Measurements from ENCODE around the gene GPR75. TPM values are rescaled to one million over a fixed set of nuclear protein-coding genes. Genes with fewer than 3 reads are reported as not detected.

The GPR75 gene
- total RNA-seq, 1 experiment from 2014 or later, result 4.8 TPM

- no peak overlapping the region for H3K4me3 ChIP-seq (ENCODE audit: low read depth, low read length, poor library complexity, severe bottlenecking)
- H3K9me3 ChIP-seq (ENCODE audit: low read depth, low read length, poor library complexity, severe bottlenecking), result no peaks in the 10 kb centered on the region
- H3K27me3 ChIP-seq (replicated peaks; ENCODE audit: insufficient read depth, low read depth, low read length, poor library complexity), result no peaks in the 10 kb centered on the region
- TF ChIP-seq CTCF (conservative IDR thresholded peaks at IDR 0.05; ENCODE audit: low read depth, low read length) (no peak), EZH2 (IDR thresholded peaks at IDR 0.05; ENCODE audit: borderline replicate concordance, low read depth, low read length, poor library complexity, severe bottlenecking) (no peak)
- ChIA-PET CTCF (no interaction called here), POLR2A (ENCODE audit: low non-redundant PET) (no interaction called here)
- no peaks in the 10 kb centered on the region for H3K4me1 ChIP-seq (ENCODE audit: insufficient read depth, low read length, poor library complexity, severe bottlenecking)
- no peaks in the 10 kb centered on the region for H3K36me3 ChIP-seq (ENCODE audit: insufficient read depth, low read length, poor library complexity, severe bottlenecking)
- BruUV-seq (replicated peaks), result no TSS peak
- H3K27ac ChIP-seq (ENCODE audit: low read depth, low read length, poor library complexity, severe bottlenecking), result no peak overlapping the region
- DNase-seq (ENCODE audit: low spot score), result no peak
- intact Hi-C loops (cut with micrococcal nuclease; ENCODE audit: unreplicated experiment), result loop anchor here (10.0 kb wide), 1 partner anchor 405 kb away; no protein-coding TSS in a partner anchor
These were observed 30.3 kb downstream of the GPR75 start for GRCh38 chr2:53829273-53829979.

- Histone ChIP-seq H3K27me3 (replicated peaks; ENCODE audit: insufficient read depth, low read depth, low read length, poor library complexity) (no peaks in the 10 kb centered on the region), H3K4me1 (ENCODE audit: insufficient read depth, low read length, poor library complexity, severe bottlenecking) (no peaks in the 10 kb centered on the region), H3K27ac (ENCODE audit: low read depth, low read length, poor library complexity, severe bottlenecking) (no peak overlapping the region), H3K4me3 (ENCODE audit: low read depth, low read length, poor library complexity, severe bottlenecking) (no peak overlapping the region), H3K9me3 (ENCODE audit: low read depth, low read length, poor library complexity, severe bottlenecking) (no peaks in the 10 kb centered on the region), H3K36me3 (ENCODE audit: insufficient read depth, low read length, poor library complexity, severe bottlenecking) (no peaks in the 10 kb centered on the region)
- CTCF ChIA-PET, result no interaction called here
- POLR2A ChIA-PET (ENCODE audit: low non-redundant PET), result no interaction called here
- DNase-seq (ENCODE audit: low spot score), result no peak
- TF ChIP-seq EZH2 (IDR thresholded peaks at IDR 0.05; ENCODE audit: borderline replicate concordance, low read depth, low read length, poor library complexity, severe bottlenecking), result no peak
- no peak for TF ChIP-seq CTCF (conservative IDR thresholded peaks at IDR 0.05; ENCODE audit: low read depth, low read length)
- BruUV-seq (replicated peaks), result no TSS peak
- intact Hi-C loops (cut with micrococcal nuclease; ENCODE audit: unreplicated experiment), result loop anchor here (10.0 kb wide), 1 partner anchor 404 kb away; no protein-coding TSS in a partner anchor
These were observed 31.4 kb downstream of the GPR75 start for GRCh38 chr2:53828331-53828730.

GRCh38 chr2:53827398-53828175 lies 32.2 kb downstream of the GPR75 start:
- intact Hi-C loops (cut with micrococcal nuclease; ENCODE audit: unreplicated experiment), result loop anchor here (10.0 kb wide), 1 partner anchor 403 kb away; no protein-coding TSS in a partner anchor
- no peaks in the 10 kb centered on the region for H3K4me1 ChIP-seq (ENCODE audit: insufficient read depth, low read length, poor library complexity, severe bottlenecking)
- TF ChIP-seq CTCF (conservative IDR thresholded peaks at IDR 0.05; ENCODE audit: low read depth, low read length), result no peak
- no peak for TF ChIP-seq EZH2 (IDR thresholded peaks at IDR 0.05; ENCODE audit: borderline replicate concordance, low read depth, low read length, poor library complexity, severe bottlenecking)
- H3K36me3 ChIP-seq (ENCODE audit: insufficient read depth, low read length, poor library complexity, severe bottlenecking), result no peaks in the 10 kb centered on the region
- DNase-seq (ENCODE audit: low spot score), result no peak
- no TSS peak for BruUV-seq (replicated peaks)
- H3K4me3 ChIP-seq (ENCODE audit: low read depth, low read length, poor library complexity, severe bottlenecking), result no peak overlapping the region
- no peaks in the 10 kb centered on the region for H3K9me3 ChIP-seq (ENCODE audit: low read depth, low read length, poor library complexity, severe bottlenecking)
- H3K27me3 ChIP-seq (replicated peaks; ENCODE audit: insufficient read depth, low read depth, low read length, poor library complexity), result no peaks in the 10 kb centered on the region
- ChIA-PET POLR2A (ENCODE audit: low non-redundant PET) (no interaction called here), CTCF (no interaction called here)
- no peak overlapping the region for H3K27ac ChIP-seq (ENCODE audit: low read depth, low read length, poor library complexity, severe bottlenecking)

Data from A673 (cell line).